Measurements from ENCODE around the gene CHST15. TPM values are rescaled to one million over a fixed set of nuclear protein-coding genes. Genes with fewer than 3 reads are reported as not detected.

Gene CHST15
- total and polyA plus RNA-seq, 2 of the 8 experiments (the other 6 are each of a cell fraction or from before 2014, with no cell fraction given): 8.8 to 9.1 TPM

- TF ChIP-seq RXRA (IDR thresholded peaks at IDR 0.05; ENCODE audit: insufficient read depth, low read depth, low read length) (no peak), SAP30 (IDR thresholded peaks at IDR 0.05; ENCODE audit: insufficient read depth, insufficient replicate concordance, low read length) (no peak)
Measured at GRCh38 chr10:124084708-124085107, 8.7 kb downstream of the CHST15 start (continued).
